RWPE1 (cell line): ENCODE data around the gene FGF4.

Source experiments
- CTCF ChIA-PET: fragments of 350-600 bp; sonication (Branson Sonifier 250); formaldehyde crosslinking; extraction: SDS; loops from one replicate; lab custom pipeline; 2021; lab: Yijun Ruan, JAX
- POLR2A ChIA-PET: fragments of 400-600 bp; formaldehyde crosslinking; extraction: SDS; loops from one replicate; lab custom pipeline; 2020; ENCODE audit warnings: antibody characterized with exemption; ENCODE audit not compliant: low non-redundant PET; lab: Yijun Ruan, JAX
- DNase-seq: peaks from one replicate; pipeline ENCODE4 v3.0.0; 2012; ENCODE audit warnings: low spot score
- H3K27ac ChIP-seq: fragments of 450-650 bp; 2 replicates; pipeline ENCODE4 v1.5.1; 2017
- TF ChIP-seq, protein P1 (sequence below): fragments of 450-650 bp; conservative IDR thresholded peaks from 2 replicates; pipeline ENCODE4 v1.5.1; 2017; ENCODE audit warnings: low read depth, mild to moderate bottlenecking

Gene FGF4

DNA sequence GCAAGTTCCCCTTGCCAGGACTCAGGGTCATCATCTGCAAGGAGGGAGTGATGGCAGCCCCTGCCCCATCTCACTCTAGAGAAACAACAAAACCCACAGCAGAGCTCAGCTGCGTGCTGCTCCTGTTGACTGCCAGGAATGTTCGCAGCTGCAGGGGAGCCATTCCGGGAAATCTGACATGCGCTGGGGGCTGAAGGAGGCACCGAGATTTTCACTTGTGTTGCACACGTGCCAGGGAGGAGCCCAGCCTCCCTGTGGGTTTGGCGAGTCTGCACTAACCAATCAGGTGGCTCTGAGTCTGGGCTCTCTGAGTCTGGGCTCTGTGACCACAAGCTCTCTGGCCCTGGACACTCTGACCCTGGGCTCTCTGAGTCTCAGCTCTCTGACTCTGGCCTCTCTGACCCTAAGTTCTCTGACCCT lies 33.5 kb upstream of the FGF4 start:
- no peak for DNase-seq
- ChIA-PET POLR2A (no interaction called here), CTCF (no interaction called here)
- TF ChIP-seq, protein P1, sequence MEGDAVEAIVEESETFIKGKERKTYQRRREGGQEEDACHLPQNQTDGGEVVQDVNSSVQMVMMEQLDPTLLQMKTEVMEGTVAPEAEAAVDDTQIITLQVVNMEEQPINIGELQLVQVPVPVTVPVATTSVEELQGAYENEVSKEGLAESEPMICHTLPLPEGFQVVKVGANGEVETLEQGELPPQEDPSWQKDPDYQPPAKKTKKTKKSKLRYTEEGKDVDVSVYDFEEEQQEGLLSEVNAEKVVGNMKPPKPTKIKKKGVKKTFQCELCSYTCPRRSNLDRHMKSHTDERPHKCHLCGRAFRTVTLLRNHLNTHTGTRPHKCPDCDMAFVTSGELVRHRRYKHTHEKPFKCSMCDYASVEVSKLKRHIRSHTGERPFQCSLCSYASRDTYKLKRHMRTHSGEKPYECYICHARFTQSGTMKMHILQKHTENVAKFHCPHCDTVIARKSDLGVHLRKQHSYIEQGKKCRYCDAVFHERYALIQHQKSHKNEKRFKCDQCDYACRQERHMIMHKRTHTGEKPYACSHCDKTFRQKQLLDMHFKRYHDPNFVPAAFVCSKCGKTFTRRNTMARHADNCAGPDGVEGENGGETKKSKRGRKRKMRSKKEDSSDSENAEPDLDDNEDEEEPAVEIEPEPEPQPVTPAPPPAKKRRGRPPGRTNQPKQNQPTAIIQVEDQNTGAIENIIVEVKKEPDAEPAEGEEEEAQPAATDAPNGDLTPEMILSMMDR, result no peak
- H3K27ac ChIP-seq, result no peak overlapping the region

DNA sequence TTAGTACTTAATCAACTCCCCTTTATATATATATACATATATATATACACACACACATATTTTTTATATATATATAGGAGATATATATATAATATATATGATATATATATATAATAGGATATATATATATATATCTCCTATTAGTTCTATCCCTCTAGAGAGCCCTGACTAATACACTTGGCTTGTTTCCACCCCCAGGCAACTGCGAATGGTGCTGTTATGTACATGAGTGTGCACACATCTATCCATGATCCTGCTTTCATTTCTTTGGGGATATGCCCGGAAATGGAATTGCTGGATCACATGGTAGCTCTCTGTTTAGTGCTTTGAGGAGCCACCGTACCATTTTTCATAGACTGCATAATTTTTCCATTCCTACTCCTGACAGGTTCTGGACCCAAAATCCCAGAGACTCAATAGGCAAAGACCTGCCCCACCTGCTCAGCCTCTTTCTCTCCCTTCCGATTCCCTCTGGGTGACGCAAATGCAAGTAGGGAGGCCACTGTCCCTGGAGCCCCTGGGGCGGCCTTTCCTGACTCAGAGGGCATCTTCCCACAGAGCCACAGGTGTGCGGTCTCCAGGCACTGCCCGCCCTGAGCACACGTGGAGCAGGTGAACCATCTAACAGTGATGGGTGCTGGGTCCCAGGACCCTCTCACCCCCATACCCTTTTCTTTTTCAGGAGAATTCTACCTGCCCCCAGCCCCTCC lies 32.1 kb upstream of the FGF4 start:
- TF ChIP-seq, protein P1, result no peak
- ChIA-PET CTCF (no interaction called here), POLR2A (interaction anchor here (0.6 kb wide), 1 partner anchor 1642 kb away, joined by 3 read pairs; no protein-coding TSS in a partner anchor)
- no peak overlapping the region for H3K27ac ChIP-seq
- DNase-seq, result no peak

DNA sequence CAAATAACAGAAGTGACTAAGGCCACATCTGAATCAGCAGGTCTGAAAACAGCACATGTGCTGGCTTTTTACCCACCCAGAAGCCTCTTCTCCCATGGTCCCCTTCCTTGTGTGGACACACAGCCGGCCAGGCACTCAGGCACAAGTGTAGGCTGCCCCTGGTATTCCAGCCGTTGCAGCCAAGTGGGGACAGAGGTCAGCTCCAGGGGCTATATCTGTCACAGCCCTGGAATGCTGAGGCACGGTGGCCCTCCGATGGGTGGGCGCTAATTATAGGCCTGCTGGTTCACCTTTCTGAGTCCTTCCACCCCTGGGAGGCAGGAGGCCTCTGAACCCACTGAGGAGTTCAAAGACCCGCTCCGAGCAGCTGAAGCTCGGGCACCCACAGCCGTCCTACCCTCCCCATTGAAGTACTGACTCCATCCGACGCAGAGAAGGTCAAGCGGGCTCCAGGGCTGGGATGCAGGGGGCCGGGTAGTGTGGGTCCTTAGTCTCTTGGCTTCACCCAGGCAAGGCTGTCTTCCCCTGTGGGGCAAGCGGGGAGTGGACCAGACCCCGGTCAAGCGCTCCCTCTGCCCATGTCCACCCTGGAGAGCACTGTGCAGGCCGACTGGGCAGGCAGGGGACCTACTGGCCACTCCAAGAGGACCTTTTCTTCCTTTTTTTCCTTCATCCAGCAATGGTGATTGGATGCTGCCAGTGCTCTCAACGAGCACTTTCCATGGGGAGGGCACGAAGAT lies 29.8 kb upstream of the FGF4 start:
- ChIA-PET CTCF (no interaction called here), POLR2A (no interaction called here)
- H3K27ac ChIP-seq, result no peak overlapping the region
- no peak for DNase-seq
- TF ChIP-seq, protein P1, result no peak

DNA sequence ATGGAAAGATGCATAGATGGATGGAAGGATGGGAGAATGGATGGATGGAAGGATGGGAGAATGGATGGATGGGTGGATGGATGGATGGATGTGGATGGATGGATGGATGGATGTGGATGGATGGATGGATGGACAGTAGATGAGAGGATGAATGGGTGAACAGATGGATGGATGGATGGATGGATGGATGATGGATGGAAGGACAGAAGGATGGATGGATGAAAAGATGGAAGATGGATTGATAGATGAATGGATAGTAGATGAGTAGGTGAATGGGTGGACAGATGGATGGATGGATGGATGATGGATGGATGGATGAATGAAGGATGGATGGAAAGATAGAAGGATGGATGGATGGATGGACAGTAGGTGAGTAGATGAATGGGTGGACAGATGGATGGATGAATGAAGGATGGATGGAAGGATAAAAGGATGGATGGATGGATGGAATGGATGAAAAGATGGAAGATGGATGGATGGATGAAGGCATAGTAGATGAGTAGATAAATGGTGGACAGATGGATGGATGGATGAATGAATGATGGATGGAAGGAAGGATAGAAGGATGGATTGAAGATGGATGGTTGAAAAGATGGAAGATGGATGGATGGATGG lies 28.6 kb upstream of the FGF4 start:
- no peak overlapping the region for H3K27ac ChIP-seq
- CTCF ChIA-PET, result no interaction called here

DNA sequence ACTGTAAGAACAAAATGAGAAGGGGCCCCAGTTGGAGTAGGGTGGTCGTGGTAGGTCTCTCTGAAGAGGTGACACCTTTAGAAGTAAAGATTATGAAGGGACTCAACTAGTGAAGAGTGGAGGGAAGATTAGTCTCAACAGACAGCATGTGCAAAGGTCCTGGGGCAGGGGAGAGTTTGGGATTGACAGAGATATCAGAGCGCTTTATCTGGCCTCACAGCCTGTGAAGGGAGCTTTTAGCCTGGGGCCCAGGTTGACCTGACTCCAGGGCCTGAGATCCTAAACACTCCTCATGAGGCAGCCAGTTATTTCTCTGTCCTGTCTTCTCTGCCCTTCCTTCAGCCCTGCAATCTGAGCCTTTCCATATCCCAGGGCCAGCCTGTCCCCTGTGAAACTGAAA lies 27.9 kb upstream of the FGF4 start:
- ChIA-PET CTCF (no interaction called here), POLR2A (no interaction called here)
- no peak for DNase-seq
- TF ChIP-seq, protein P1, result no peak
- H3K27ac ChIP-seq, result no peak overlapping the region

More for the DNA sequence above, 28.6 kb upstream of the FGF4 start:
- DNase-seq, result no peak
- TF ChIP-seq, protein P1, result no peak
- POLR2A ChIA-PET, result no interaction called here

DNA sequence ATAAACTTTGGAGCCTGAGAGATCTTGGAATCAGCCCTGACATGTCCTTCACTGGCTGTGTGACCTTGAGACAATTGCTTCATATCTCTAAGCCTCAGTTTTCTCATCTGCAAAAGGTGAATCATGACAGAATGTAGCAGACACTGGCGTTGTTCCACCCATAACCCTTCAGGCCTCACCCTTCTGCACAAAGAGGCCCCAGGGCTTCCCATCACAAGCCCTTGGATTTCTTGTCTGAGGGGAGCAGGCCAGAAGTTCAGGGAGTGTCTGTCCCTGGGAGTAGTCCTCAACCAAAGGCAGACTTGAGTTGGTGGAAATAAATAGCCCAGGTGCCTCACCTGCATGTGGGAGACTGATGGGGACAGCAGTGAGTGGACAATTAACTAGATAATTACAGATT lies 27.4 kb upstream of the FGF4 start:
- CTCF ChIA-PET, result no interaction called here
- DNase-seq, result no peak
- TF ChIP-seq, protein P1, result no peak
- H3K27ac ChIP-seq, result no peak overlapping the region
- POLR2A ChIA-PET, result no interaction called here
